Right lung (tissue), 5 donors: ENCODE measurements around the gene MED20. TPM values are rescaled to one million over a fixed set of nuclear protein-coding genes. Genes with fewer than 3 reads are reported as not detected.

Experiments used
- DNase-seq, 2 donors: peaks; one replicate each; pipeline ENCODE4 v3.0.0-alpha.2; 2013
- polyA plus RNA-seq, 5 donors: library from polyadenylated mRNA; unstranded; fragments of 120-200 nt; gene quantifications; one replicate each; pipeline versions ENCODE4 v1.2.1 to v1.2.3, GENCODE V29; 2013; ENCODE audit warnings: inconsistent platforms in 1 of 5, low replicate concordance in 1 of 5; ENCODE audit not compliant: insufficient read length in 5 of 5, insufficient read depth in 1 of 5

The MED20 gene
- polyA plus RNA-seq, 5 donors, result 24.7 to 34.9 (median 30.2) TPM

DNA sequence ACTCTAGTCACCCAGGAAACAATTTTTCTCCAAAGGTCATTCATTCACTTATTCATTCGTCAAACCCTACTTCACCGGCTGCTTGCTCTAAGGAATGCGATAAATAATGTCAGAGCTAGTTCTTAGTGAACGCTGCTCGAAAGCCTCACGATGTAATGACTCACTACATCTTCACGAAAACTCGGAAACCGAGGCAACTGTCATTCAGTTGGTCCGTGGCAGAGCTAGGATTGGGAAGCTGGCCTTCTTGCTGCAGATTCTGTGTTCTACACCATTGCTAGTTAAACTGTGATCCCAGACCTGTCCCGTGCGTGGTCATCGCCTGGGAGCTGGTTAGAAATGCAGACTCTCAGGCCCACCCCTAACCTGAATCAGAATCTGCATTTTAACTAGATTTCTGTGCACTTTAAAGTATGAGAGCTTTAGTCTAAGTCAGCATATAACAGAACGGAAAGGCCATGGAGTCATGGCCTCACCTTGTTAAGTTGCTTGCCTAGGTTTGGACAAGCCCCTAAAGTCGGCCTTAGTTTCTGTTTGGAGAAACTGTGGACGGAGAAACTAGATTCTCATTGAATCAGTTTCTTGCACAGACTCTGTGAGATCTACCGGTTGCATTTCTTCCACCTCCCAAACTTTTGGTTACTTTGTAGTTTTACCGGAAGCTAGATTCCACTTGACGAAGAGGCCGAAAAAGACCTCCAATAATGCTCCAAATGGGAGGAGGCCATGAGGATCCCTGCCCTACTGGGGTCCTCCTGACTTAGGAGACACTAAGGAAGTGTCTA lies 21.3 kb upstream of the MED20 start:
- DNase-seq, result no peak

DNA sequence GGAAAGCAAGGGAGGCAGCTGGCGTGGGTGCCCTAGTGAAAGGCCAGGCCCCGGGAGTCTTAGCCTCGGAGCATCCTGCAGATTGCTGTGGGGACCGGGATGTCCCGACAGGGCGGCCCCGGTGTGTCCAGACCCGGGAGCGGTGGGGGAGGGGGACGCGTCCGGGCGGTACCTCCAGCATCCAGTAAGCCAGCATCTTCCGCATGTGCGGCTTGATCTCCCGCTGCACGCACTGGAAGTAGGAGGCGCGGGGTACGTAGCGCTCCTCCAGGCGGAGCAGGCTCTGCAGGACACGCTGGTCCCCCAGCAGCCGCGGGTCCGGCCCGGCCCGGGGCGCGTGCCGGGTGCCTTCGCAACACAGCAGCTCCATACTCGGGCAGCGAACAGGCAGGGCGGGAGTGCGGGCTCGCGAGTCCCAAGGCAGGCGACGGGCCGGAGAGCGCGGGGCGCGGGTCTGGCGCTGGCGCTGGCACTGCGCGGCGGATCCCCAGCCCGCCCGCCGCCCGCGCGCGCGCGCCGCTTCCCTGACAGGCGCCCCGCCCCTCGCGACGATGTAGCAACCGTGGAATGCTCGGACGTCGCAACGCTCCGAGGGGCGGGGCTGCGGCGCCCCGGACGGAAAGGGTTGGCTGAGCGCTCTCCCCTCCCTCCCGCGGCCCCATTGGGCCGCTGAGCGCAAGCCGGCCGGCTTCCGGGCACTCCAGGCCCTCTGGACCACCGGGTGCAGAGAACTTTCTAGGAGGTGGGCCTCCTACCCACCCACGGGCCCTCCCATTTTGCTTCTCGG lies 20.5 kb upstream of the MED20 start, which contains the start of gene CCND3:
TSS of gene CCND3 (minus strand) at position 529 of the 787 bp plus-strand sequence. CDS start at position 370, 159 bp downstream.
- DNase-seq, result peak; percentile 89 to 91

DNA sequence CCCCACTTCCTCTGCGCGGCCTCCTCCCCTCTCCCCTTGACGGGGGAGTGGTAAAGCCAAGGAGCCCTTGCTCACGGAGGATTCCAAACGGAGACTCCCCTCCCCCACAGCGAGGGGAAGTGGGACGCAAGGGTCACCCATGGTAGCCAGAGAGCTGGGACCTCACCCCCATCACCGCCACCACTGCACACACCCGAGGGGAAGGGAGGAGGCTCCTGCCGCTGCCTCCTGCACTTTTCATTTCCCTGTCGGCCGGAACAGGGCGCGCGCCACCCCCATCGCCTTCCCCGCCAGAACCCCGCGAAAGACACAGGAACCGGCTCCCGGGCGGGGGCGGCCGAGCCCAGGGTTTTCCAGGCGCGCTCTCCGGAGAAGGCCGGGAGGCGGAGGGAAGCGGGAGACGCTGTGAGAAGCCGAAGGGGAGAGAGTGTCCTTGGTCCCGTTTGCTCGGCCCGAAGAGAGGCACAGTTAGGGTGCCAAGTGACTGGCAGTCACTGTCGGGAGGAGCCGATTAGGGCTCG lies 19.9 kb upstream of the MED20 start:
- no peak for DNase-seq

DNA sequence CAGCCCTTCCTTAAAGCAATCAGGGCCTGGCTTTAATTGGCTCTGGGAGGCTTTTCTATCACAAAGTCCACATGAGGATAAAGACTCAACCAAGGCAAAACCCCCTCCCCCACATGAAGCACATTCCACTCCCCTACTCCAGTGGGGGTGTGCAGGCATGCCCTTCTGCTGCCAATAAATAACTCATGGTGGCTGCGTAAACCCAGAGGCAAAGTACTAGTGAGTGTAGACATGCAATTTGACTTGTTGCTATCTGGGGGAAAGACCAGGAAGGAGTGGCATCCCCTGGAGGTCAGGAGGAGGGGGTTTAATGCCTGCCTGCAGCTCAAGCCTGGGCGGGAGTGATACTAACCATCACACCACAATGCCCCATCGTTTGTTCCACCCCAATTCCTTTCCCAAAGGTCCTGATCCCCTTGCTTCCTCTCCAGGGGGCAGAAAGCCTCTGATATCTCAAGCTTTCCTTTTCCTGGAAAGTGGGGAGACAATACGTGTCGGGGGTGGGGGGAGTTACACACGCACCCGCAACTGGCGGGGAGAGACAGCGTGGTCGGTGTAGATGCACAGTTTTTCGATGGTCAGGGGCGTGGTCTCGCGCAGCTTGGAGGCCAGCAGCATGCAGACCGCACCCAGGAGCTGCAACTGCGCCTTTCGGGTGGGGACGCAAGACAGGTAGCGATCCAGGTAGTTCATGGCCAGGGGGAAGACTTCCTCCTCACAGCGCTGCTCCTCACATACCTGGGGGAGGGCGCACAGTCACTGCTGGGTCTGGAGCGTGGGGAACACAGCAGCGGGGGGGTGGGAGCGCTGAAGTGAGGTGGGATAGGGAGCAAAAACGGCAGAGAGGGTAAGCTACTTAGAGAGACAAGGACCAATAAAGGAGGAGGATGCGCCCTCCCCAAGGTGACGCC lies 19.2 kb upstream of the MED20 start:
- no peak for DNase-seq

DNA sequence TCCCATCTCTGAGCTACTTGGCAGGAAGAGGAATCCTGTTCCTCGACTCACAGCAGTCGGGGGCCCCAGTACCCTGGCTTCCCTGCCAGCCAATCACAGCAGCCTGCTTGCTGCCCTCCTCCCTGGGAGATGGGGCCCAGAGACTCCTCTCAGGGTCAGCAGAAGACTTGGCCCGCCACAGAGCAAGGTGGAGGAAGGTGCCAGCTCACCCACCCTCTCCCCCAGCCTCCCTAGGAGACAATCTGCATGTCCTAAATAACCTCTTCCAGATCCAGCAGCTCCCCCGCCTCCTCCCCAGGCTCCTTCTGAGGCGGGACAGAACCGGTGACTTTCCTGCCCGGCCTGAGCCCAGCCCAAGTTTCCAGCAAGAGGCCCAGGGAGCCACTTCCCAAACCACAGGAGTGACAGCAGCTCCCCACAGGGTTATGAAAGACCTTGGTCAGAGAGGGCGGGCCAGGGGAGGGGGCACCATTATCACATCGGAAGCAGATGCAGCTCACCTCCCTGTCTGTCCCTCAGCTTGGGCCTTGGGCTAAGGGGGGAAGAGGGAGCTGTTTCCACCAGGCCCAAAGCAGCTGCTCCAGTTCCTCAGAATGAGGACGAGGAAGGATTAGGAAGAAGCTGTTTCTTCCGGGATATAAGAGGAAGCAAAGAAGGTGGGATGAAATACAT lies 18.4 kb upstream of the MED20 start:
- DNase-seq, result no peak

DNA sequence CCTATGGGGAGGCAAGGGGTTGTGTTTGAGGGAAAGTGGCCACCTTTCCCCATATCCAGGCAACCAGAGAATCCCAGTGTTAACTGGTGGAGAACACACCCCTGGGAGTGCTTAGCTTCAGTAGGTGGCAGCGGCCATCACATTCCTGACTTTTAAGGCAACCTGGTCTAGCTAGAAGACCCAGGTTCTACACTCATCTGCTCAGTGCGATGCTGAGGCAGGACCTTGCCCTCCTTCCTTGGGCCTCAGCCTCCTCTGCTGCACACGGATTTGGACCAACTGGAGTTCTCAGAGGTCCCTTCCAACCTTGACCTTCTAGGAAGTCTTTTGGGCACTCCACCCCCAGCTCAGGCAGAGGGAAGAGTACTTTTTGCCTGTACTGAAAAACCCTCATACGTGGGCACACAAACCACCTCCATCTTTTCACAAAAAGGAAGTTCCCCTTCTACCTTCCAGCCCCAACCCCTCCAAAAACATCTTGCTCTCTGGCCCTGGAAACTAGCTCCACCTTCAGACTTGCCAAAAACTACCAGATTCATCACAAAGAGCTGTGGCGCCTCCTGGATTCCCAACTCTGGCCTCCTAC lies 17.7 kb upstream of the MED20 start:
- no peak for DNase-seq

DNA sequence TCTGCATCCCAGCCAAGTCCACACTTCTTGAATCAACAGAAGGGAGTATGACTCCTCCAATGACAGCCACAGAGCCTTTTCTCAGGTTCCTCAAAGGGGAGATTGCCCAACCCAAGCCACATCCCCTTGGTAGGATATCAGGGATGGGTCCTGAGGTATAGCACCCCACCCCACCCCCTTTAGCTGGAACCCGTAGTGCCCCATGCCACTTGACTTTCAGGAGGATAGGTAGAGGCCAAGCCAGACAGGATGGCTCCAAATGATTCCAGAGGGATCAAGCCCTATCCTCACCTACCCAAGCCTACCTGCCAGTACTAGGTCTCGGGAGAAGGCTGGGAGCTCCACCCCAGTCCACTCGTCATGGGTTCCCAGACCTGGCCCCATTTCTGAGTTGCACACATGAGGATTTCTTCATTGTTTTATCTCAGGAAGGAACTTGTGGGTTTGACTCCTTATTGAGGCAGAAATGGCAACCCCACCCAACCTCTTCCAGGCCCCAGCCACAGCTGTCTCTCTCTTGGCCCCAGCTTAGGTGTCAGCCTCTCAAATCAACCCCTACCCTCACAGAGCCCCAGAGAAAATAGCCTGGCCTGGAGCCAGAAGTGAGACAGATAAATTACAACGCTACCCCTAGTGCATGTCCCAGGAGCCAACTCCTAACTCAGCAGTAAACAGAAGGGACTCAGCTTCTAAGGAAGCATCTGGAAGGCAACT lies 17.1 kb upstream of the MED20 start:
- no peak for DNase-seq

DNA sequence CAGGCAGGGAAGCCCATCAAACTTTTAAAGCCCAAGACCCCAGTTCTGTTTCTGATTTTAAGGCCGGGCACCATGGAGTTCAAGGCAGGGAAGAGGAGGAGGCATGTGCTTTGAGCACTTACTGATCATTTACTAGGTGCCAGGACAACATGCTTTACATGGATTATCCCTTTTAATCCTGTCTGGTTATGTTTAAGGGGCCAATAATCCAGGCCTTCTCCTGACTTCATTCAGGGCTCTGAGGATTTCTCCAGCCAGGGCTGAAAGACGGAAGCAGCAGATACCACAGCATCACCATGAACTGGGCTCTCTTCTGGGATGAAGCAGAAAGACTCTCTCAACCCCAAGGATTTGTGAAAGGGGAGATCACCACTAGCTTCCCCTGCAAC lies 16.5 kb upstream of the MED20 start:
- no peak for DNase-seq

DNA sequence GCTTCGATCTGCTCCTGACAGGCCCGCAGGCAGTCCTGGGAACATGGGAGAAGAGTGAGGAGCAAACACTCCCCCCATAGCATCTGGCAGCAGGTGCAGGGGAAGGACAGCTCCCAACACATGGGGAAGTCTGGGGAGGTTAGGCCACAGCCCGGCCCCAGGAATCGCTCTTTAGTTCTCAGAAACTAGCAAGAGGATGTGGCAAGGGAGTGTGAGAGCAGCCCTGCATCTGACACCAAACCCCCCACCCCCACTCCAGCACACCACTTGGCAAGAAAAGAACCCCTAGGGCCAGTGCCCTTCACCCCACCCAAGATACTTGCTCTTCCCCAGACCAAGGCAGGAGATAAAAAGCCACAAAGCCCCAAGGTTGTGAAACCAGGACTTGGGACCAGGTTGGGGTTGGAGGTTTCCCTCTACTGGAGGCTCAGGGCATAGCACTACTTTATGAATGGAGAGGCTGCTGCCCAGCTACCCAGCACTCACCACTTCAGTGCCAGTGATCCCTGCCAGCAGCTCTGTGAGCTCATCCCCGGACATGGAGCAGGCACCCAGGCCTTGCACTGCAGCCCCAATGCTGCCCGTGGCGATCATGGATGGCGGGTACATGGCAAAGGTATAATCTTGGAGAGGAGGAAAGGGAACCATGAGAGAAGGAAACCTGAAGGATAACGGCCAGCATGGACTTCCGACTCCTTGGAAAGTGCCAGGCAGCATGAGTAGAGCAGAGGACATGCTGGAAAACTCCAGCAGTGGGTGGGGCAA lies 15.3 kb upstream of the MED20 start:
- DNase-seq, result peak; percentile 35 to 51

DNA sequence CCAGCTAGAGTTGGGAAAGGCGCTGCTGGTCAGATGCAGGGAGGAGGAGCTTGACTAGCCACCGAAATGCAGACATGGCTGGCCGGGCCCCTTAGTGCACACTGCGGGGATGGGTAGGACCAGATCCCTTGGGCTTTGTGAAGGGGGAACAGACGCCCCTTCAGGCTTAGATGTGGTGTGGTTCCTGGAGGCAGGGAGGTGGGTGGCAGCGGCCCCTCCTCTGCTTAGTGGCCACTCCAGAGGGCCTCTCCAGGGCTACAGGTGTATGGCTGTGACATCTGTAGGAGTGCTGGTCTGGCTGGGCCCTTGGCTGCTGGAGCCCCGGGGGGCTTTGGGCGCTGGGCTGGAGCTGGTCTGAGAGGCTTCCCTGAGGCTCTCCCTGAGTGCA lies 14.7 kb upstream of the MED20 start:
- no peak for DNase-seq

DNA sequence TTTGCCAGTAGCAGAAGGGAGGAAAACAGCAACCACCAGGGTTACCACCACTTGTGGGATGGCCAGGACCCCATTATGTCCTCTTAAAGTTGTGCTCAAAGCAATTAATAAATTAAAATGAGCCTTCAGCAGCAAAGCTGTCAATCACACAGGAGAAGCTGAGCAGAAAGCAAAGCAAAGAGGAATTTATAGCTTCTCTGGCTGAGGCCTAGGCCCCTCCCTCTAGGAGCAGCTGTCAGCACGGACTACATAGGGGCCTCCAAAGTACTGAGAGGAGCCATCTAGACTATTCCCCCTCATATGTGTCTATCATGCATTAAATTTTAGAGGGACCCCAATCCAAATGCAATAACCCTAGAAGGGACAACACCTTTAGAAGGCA lies 14.2 kb upstream of the MED20 start:
- DNase-seq, result no peak

DNA sequence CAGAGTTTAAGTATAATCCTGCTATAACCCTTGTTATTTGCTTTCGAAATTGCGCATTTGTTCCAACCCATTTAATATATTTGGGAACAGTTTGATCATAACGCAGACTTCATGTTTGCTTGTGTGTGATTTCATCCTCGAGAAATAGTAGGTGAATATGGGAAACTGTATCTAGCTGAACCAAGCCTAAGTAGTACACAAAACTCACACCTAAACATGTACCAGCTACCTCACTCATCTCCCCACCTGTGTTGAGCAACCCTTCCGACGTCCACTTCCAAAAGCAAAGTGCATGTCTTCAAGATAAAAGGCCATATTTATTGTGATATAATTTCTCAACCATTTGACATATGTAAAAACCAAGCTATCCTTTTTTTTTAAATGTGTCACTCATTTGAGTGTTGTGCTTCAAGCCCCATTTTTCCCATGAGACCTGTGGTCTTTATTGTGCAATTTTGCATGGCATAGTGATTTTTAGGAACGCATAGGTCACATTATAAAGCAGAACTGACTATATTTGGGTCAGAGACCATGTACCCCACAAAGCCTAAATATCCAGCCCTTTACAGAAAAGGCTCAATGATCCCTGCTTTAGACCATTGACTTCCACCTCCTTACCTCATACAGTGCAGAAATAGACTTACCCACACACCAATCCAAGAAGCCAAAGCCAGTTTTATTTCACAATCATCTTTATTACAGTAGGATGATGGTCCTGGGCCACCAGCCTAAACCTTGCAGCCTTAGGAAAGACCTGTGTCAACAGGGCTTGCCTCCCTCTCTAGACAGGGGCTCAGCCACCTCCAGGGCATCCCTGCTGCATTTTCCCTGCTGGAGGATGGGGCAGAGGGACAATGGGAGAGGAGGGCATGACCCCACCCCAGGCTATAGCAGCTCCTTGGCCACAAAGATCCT lies 13.6 kb upstream of the MED20 start:
- DNase-seq, result no peak

DNA sequence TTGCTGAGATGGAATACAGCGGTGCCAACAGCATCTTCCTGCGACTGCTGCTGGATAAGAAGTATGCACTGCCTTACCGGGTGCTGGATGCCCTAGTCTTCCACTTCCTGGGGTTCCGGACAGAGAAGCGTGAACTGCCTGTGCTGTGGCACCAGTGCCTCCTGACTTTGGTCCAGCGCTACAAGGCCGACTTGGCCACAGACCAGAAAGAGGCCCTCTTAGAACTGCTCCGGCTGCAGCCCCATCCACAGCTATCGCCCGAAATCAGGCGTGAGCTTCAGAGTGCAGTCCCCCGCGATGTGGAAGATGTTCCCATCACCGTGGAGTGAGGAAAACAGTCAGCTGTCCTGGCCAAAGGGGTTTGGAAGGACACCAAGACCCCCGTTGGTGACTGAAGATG lies 11.4 kb upstream of the MED20 start:
- no peak for DNase-seq

DNA sequence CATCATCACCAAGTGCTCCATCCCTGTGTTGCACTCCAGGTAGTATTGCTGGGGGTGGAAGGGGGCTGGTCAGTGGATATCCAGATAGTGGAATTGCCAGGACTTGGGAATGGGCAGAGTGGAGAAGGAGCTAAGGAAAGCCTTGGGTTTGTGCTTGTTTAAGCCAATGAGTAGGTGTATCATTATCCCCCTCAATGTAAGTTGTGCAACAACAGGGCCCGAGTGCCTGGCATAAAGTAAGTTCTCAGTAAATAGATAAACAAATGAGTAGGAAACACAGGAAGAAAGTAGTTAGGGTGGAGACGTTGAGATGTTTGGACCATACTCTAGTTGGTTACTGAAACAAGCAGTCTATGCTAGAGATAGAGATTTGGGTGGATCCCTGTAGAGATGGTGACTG lies 10.9 kb upstream of the MED20 start:
- DNase-seq, result no peak

DNA sequence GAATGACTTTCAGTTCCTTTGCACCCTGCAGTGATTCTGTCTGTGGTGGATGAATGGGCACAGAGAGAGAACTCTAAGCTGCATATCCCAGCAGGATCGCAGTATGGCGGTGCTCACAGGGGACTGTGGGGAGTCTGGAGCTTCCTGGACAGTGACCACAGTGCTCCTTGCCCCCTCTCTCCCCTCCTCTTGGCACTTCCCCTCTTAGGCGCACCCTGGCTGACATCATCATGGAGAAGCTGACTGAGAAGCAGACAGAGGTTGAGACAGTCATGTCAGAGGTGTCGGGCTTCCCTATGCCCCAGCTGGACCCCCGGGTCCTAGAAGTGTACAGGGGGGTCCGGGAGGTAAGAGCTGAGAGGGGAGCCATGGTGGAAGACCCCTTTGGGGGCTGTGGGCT lies 9.0 kb upstream of the MED20 start:
- DNase-seq, result no peak

DNA sequence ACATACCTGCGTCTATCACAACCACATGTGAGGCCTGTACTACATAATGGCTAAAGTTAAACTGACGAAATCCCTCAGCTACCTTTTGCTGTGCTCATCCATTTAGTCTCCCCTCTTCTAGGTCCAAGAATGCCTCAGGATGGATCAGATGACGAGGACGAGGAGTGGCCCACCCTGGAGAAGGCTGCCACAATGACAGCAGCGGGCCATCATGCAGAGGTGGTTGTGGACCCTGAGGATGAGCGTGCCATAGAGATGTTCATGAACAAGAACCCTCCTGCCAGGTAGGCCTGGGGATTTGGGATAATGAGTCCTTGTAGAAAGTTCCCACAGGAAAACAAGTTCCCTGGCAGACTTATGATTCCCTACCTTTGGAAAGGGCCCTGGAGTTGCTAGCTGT lies 6.3 kb upstream of the MED20 start:
- no peak for DNase-seq

DNA sequence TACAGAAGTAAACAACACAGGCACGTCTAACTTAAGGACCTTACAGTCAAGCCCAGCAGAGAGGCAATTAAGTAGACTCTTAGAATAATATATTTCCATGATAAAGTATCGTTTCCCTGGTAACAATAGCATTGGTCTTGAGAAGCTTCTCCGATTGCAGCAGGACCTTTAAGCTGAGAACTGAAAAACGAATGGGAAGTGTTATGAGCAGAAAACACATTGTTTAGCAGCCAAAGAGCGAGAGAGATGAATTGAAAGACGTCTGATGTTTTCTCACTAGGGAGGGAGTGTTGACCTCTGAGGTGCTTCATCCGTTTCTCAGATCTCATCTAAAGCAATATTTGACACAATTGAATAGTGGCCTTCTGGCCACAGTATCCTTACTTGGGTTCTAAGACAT lies 1.2 kb upstream of the MED20 start:
- no peak for DNase-seq

DNA sequence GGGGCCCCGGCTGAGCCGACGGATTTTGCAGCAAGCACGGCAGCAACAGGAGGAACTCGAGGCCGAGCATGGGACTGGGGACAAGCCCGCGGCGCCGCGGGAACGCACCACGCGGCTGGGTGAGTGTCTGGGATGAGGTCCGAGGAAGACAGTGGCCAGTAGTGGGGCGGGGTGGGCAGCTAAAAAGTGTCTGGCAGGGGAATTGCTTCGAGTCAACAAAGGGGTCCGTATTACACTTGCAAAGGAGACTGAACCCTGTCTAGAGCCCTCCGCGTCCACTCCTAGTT lies 716 bp upstream of the MED20 start:
- no peak for DNase-seq

DNA sequence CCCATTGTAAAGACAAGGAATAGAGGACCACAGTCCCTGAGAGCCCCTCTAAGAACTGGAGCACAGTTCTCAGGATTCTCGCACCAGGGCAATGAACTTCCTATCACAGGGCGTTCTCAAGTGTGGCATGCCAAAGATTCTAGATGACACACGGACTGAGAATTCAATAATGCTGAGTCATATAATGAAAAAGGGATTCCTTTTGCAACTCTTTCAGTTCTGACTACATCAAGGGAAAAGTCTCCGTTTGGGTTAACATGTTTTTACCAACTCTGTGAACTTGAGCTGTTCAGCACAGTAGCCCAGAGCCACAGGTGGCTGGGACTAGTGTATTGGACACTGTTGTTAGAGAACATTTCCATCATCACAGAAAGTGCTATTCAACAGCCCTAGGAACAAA lies 3.4 kb downstream of the MED20 start:
- no peak for DNase-seq
